ENCODE data around the gene ZBTB37. TPM values are rescaled to one million over a fixed set of nuclear protein-coding genes. Genes with fewer than 3 reads are reported as not detected.

ZBTB37 gene
- total and polyA plus RNA-seq, 9 of the 15 experiments (the other 6 are each of a cell fraction or from before 2014, with no cell fraction given) = 1.3 to 13.9 (median 5.4) TPM

GRCh38 chr1:173914366-173914871 is 46.2 kb downstream of the ZBTB37 start:
- H3K9me1 ChIP-seq (ENCODE audit: control insufficient read depth, insufficient read depth, low read length) = no peaks in the 10 kb centered on the region
- CTCF ChIA-PET (ENCODE audit: low intra/inter-chr PET ratio) = no interaction called here
- no peaks in the 10 kb centered on the region for H4K20me1 ChIP-seq (replicated peaks; ENCODE audit: control insufficient read depth, insufficient read depth, low read length)
- 42% methylated on average over 13 of the region's 13 CpGs for WGBS (ENCODE audit: insufficient coverage, low coverage, missing lambda C conversion rate)
- peaks cover 4 to 20% of the 10 kb centered on the region in 2 experiments; a peak in 4 of 5 replicates for H3K4me1 ChIP-seq (replicated peaks in 1 of 2; ENCODE audit: control insufficient read depth in 2 of 2, insufficient read depth in 2 of 2, low read length in 2 of 2)
- peak overlapping the region; percentile 6; the same call in 1 of the 2 replicates for H2AFZ ChIP-seq (ENCODE audit: low read depth, low read length)
- no peaks in the 10 kb centered on the region for H3K36me3 ChIP-seq (ENCODE audit: control insufficient read depth, insufficient read depth, low read length)
- no peak overlapping the region for H3K4me3 ChIP-seq
- BruUV-seq (replicated peaks) = no TSS peak
- FAIRE-seq (peak; percentile 80), ATAC-seq (peak; percentile 88), DNase-seq (ENCODE audit: extremely low read depth in 1 of 4, low spot score in 3 of 4) (peak; percentile 74 to 81 (median 76))
- in situ Hi-C loops (cut with MboI) = no loop called here
- H3K27ac ChIP-seq (ENCODE audit: extremely low read depth, low read depth, low read length) = no peak overlapping the region
- H3K4me2 ChIP-seq (ENCODE audit: insufficient read depth, low read length) = no peak overlapping the region
- no peaks in the 10 kb centered on the region for H3K27me3 ChIP-seq (ENCODE audit: control insufficient read depth in 2 of 2, insufficient read depth in 2 of 2, low read length in 2 of 2)
- H3K79me2 ChIP-seq (ENCODE audit: control insufficient read depth, insufficient read depth, low read length) = no peaks in the 10 kb centered on the region
- intact Hi-C loops (cut with micrococcal nuclease) = loop anchor here (2.0 to 5.0 kb wide), 3 partner anchors 46 to 482 kb away; partner anchors contain the start of gene ZBTB37
- no peak overlapping the region for H3K9ac ChIP-seq (ENCODE audit: insufficient read depth in 1 of 2, low read depth in 2 of 2, low read length in 2 of 2)
- POLR2A ChIA-PET = interaction anchor here (1.1 kb wide), 1 partner anchor 12 kb away, joined by 3 read pairs; no protein-coding TSS in a partner anchor
- H3K9me3 ChIP-seq (replicated peaks; ENCODE audit: control insufficient read depth, insufficient read depth, low read depth, low read length) = no peaks in the 10 kb centered on the region
- TF ChIP-seq CEBPG (CRISPR knock-in tag; IDR thresholded peaks at IDR 0.05) (no peak), CEBPG (tag; conservative IDR thresholded peaks at IDR 0.05 in 1 of 2, IDR thresholded peaks at IDR 0.05 in 1 of 2) (no peak), CREB1 (IDR thresholded peaks at IDR 0.05) (0 out of 2 replicates have a peak, but pooled peaks have one; percentile 26), CREB1 (CRISPR knock-in tag; IDR thresholded peaks at IDR 0.05) (no peak), JUN (IDR thresholded peaks at IDR 0.05; ENCODE audit: borderline replicate concordance, low read depth, low read length) (no peak; the same call in 1 of the 2 replicates), JUN (CRISPR knock-in tag; IDR thresholded peaks at IDR 0.05; ENCODE audit: borderline replicate concordance) (no peak), ZFPM2 (CRISPR knock-in tag; IDR thresholded peaks at IDR 0.05) (no peak), IFI16 (CRISPR knock-in tag; IDR thresholded peaks at IDR 0.05) (no peak), SETDB1 (IDR thresholded peaks at IDR 0.05; ENCODE audit: low read length) (no peak), MGA (IDR thresholded peaks at IDR 0.05) (no peak), ZC3H11A (IDR thresholded peaks at IDR 0.05; ENCODE audit: low read depth, low read length) (0 out of 2 replicates have a peak, but pooled peaks have one; percentile 71), NBN (IDR thresholded peaks at IDR 0.05; ENCODE audit: low read depth) (no peak)

Measured in K562 (cell line).